Stomach (tissue), 9 donors: ENCODE measurements around the gene PLXNA1. TPM values are rescaled to one million over a fixed set of nuclear protein-coding genes. Genes with fewer than 3 reads are reported as not detected.

Experiments used
- DNase-seq, 2 donors: peaks; one replicate each; pipeline versions ENCODE4 v3.0.0 to v3.0.0-alpha.2; 2013 to 2019
- H3K27ac ChIP-seq, 5 donors: fragments of 200-600 bp in 4 of 5; sonication (generic) in 4 of 5; one replicate each; pipeline ENCODE4 v1.5.1; 2013 to 2019; ENCODE audit warnings: mild to moderate bottlenecking in 1 of 5, moderate library complexity in 1 of 5
- H3K27me3 ChIP-seq, 3 donors: fragments of 200-600 bp; sonication (generic); one replicate each; pipeline ENCODE4 v1.5.1; 2017 to 2019; ENCODE audit warnings: mixed run types in 1 of 3
- H3K36me3 ChIP-seq, 4 donors: fragments of 200-600 bp; sonication (generic); 1 replicate in 3 of 4; 2 replicates in 1 of 4; pipeline ENCODE4 v1.5.1; 2016 to 2019
- H3K4me1 ChIP-seq, 4 donors: fragments of 200-600 bp; sonication (generic); one replicate each; pipeline ENCODE4 v1.5.1; 2016 to 2019
- H3K4me3 ChIP-seq, 4 donors: fragments of 200-600 bp; sonication (generic) in 3 of 4; one replicate each; pipeline ENCODE4 v1.5.1; 2016 to 2019; ENCODE audit warnings: mild to moderate bottlenecking in 1 of 4
- H3K9me3 ChIP-seq, 4 donors: fragments of 200-600 bp; sonication (generic); one replicate each; pipeline ENCODE4 v1.5.1; 2016 to 2019
- CTCF ChIP-seq, 7 experiments: fragments of 450-650 bp in 4 of 7; fragments of 200-600 bp in 3 of 7; sonication (generic) in 3 of 7; IDR thresholded peaks; one replicate each; pipeline ENCODE4 v1.5.1; 2016 to 2019; ENCODE audit warnings: antibody characterized with exemption in 7 of 7, control low read depth in 2 of 7, mild to moderate bottlenecking in 1 of 7
- EP300 ChIP-seq: sonication (generic); formaldehyde crosslinking; IDR thresholded peaks from one replicate; pipeline ENCODE4 v1.6.1; 2017; ENCODE audit warnings: antibody characterized with exemption
- POLR2A ChIP-seq, 4 donors: fragments of 450-650 bp; IDR thresholded peaks; one replicate each; pipeline ENCODE4 v1.6.1; 2016; ENCODE audit warnings: antibody characterized with exemption in 4 of 4, control low read depth in 2 of 4, mild to moderate bottlenecking in 1 of 4, moderate library complexity in 1 of 4
- POLR2AphosphoS5 ChIP-seq, 3 donors: sonication (generic); formaldehyde crosslinking; IDR thresholded peaks; one replicate each; pipeline ENCODE4 v1.6.1; 2016; ENCODE audit warnings: antibody characterized with exemption in 3 of 3
- WGBS, 5 donors: extraction: QIAGEN DNeasy Blood & Tissue Kit in 3 of 5; methylation state at CpG; one replicate each; pipeline versions ENCODE4 v1.1.5 to v1.1.7; 2013 to 2018; 5-methylcytosine and 5-hydroxymethylcytosine counted together
- intact Hi-C: fragments of 100-400 bp; cut with DNase I; formaldehyde crosslinking; loops from one replicate; pipeline ENCODE4 v1.15.1; 2023; ENCODE audit warnings: low total_unique reads
- polyA plus RNA-seq, 3 donors: library from polyadenylated mRNA; stranded (reverse); fragments of 200-250 nt; gene quantifications; one replicate each; pipeline ENCODE4 v1.2.3, GENCODE V29; 2013
- total RNA-seq, 5 donors: library from RNA; depleted of rRNA; stranded (reverse); fragments of >200 nt; gene quantifications; one replicate each; pipeline versions ENCODE4 v1.1.0 to v1.2.3, GENCODE V29; 2014 to 2016
- donor health status: healthy with polysubstance abuse.
- donor health status: Bipolar disorder and iron deficiency.
- donor health status: healthy.

PLXNA1 gene
- total and polyA plus RNA-seq, 8 donors = 0.92 to 54.7 (median 13.9) TPM

- Histone ChIP-seq H3K4me1 (peaks cover 8 to 35% (median 29%) of the 10 kb centered on the region in 4 donors), H3K27ac (no peak overlapping the region), H3K27me3 (peaks cover 0 to 10% (median 0%) of the 10 kb centered on the region in 3 donors), H3K36me3 (peaks cover 12 to 54% (median 39%) of the 10 kb centered on the region in 4 donors), H3K9me3 (no peaks in the 10 kb centered on the region), H3K4me3 (no peak overlapping the region)
- intact Hi-C loops = no loop called here
- 84 to 94% (median 91%) methylated on average over 16 to 26 of the region's 26 CpGs for whole genome bisulfite sequencing, 5 donors
- DNase-seq = no peak
- TF ChIP-seq CTCF (IDR thresholded peaks at IDR 0.05) (no peak), EP300 (no peak), POLR2AphosphoS5 (IDR thresholded peaks at IDR 0.05) (no peak), POLR2A (IDR thresholded peaks at IDR 0.05) (no peak)
These were observed 5.6 kb downstream of the PLXNA1 start for GRCh38 chr3:126988451-126989021.

- Histone ChIP-seq H3K27me3 (peaks cover 0 to under 1% (median 0%) of the 10 kb centered on the region in 3 donors), H3K9me3 (no peaks in the 10 kb centered on the region), H3K4me3 (no peak overlapping the region), H3K36me3 (peaks cover 12 to 59% (median 39%) of the 10 kb centered on the region in 4 donors), H3K4me1 (peaks cover 0 to 36% (median 27%) of the 10 kb centered on the region in 4 donors), H3K27ac (no peak overlapping the region)
- TF ChIP-seq POLR2AphosphoS5 (IDR thresholded peaks at IDR 0.05) = no peak
- no peak for TF ChIP-seq EP300
- no peak for TF ChIP-seq POLR2A (IDR thresholded peaks at IDR 0.05)
- TF ChIP-seq CTCF (IDR thresholded peaks at IDR 0.05) = no peak
- 93 to 94% (median 93%) methylated on average over 36 of the region's 36 CpGs for WGBS, 5 donors
- no peak for DNase-seq
- intact Hi-C loops = no loop called here
These were observed 6.6 kb downstream of the PLXNA1 start for GRCh38 chr3:126989316-126990023.

GRCh38 chr3:126990024-126990700, 7.2 kb downstream of the PLXNA1 start:
- no peaks in the 10 kb centered on the region for H3K27me3 ChIP-seq
- 83 to 96% (median 87%) methylated on average over 4 to 10 of the region's 10 CpGs for WGBS, 5 donors
- H3K27ac ChIP-seq = no peak overlapping the region
- no peaks in the 10 kb centered on the region for H3K9me3 ChIP-seq
- intact Hi-C loops = no loop called here
- H3K4me1 ChIP-seq = peaks cover 0 to 36% (median 26%) of the 10 kb centered on the region in 4 donors
- DNase-seq = no peak
- H3K36me3 ChIP-seq = peaks cover 12 to 59% (median 39%) of the 10 kb centered on the region in 4 donors
- TF ChIP-seq POLR2A (IDR thresholded peaks at IDR 0.05) (no peak), EP300 (no peak), POLR2AphosphoS5 (IDR thresholded peaks at IDR 0.05) (no peak), CTCF (IDR thresholded peaks at IDR 0.05) (no peak)
- no peak overlapping the region for H3K4me3 ChIP-seq

DNA sequence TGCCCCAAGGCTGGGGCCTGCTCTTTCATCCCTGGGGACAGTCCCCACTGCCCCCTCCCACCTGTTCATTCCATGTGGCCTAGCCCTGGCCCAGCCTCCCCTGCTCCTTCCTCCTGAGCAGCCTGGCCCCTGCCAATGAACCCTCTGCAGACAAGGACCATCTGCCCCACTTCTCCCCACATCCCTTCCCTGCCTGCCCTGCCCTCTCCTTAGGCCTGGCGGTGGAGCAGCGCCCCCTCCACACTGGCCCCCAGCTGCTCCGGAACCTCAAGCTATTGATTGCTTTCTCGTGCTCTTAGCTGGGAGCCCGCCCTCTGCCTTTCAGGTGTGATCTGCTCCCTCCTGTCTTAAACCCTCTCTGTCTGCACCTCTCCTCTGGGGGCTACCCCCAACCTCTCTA, 8.0 kb downstream of the PLXNA1 start:
- Histone ChIP-seq H3K27ac (no peak overlapping the region), H3K36me3 (peaks cover 12 to 59% (median 39%) of the 10 kb centered on the region in 4 donors), H3K4me3 (no peak overlapping the region), H3K4me1 (peaks cover 0 to 34% (median 24%) of the 10 kb centered on the region in 4 donors), H3K9me3 (no peaks in the 10 kb centered on the region), H3K27me3 (no peaks in the 10 kb centered on the region)
- DNase-seq = no peak
- intact Hi-C loops = no loop called here
- TF ChIP-seq POLR2A (IDR thresholded peaks at IDR 0.05) (no peak), POLR2AphosphoS5 (IDR thresholded peaks at IDR 0.05) (no peak), CTCF (IDR thresholded peaks at IDR 0.05) (no peak), EP300 (no peak)
- 88 to 95% (median 94%) methylated on average over 5 of the region's 5 CpGs for WGBS, 5 donors
